B cell (primary cell): ENCODE results near the gene DPP4. TPM values are rescaled to one million over a fixed set of nuclear protein-coding genes. Genes with fewer than 3 reads are reported as not detected.

Experiments used
- ATAC-seq: fragments of 200-7000 bp; cut with Tn5 transposase; one replicate; pipeline ENCODE4 v1.10.0; 2021; ENCODE audit warnings: low read depth, mild to moderate bottlenecking, moderate number of reproducible peaks, moderate library complexity
- CTCF ChIA-PET: fragments of 350-600 bp; sonication (Branson Sonifier 250); formaldehyde crosslinking; loops from one replicate; lab custom pipeline; 2021; ENCODE audit warnings: antibody characterized with exemption, inconsistent platforms; lab: Charles Lee
- POLR2A ChIA-PET: fragments of 350-600 bp; sonication (Branson Sonifier 250); formaldehyde crosslinking; loops from one replicate; lab custom pipeline; 2021; ENCODE audit warnings: antibody characterized with exemption; lab: Charles Lee
- DNase-seq: peaks from one replicate; pipeline ENCODE4 v3.0.0; 2013
- H2AFZ ChIP-seq: 2 replicates; pipeline ENCODE4 v1.6.1; 2012; ENCODE audit warnings: mild to moderate bottlenecking, low read depth, low read length; ENCODE audit not compliant: insufficient read depth, poor library complexity, severe bottlenecking
- H3K27ac ChIP-seq, 2 donors: 1 replicate in 1 of 2; 2 replicates in 1 of 2; pipeline ENCODE4 v1.5.1; 2012 to 2013; ENCODE audit warnings: low read length in 2 of 2, mild to moderate bottlenecking in 2 of 2, moderate library complexity in 1 of 2
- H3K27me3 ChIP-seq, 4 experiments: fragments of 200-600 bp in 1 of 4; sonication (generic) in 1 of 4; replicated peaks in 1 of 4; 1 replicate in 2 of 4; 2 replicates in 2 of 4; pipeline versions ENCODE4 v1.6.1 to v1.7.0; 2013 to 2016; ENCODE audit warnings: low read length in 3 of 4, mild to moderate bottlenecking in 2 of 4, mixed read lengths in 1 of 4, moderate library complexity in 1 of 4; ENCODE audit not compliant: insufficient read depth in 4 of 4, control insufficient read depth in 3 of 4; ENCODE audit errors: control extremely low read depth in 1 of 4
- H3K36me3 ChIP-seq, 2 experiments: replicated peaks in 1 of 2; 1 replicate in 1 of 2; 2 replicates in 1 of 2; pipeline versions ENCODE4 v1.6.1 to v1.7.1; 2013; ENCODE audit warnings: low read length in 1 of 2; ENCODE audit not compliant: insufficient read depth in 2 of 2, control insufficient read depth in 1 of 2; ENCODE audit errors: control extremely low read depth in 1 of 2, extremely low read depth in 1 of 2
- H3K4me1 ChIP-seq, 2 donors: fragments of 200-600 bp in 1 of 2; sonication (generic) in 1 of 2; 1 replicate in 1 of 2; 2 replicates in 1 of 2; pipeline versions ENCODE4 v1.5.1 to v1.6.1; 2013 to 2017; ENCODE audit warnings: low read length in 2 of 2; ENCODE audit not compliant: control insufficient read depth in 2 of 2, insufficient read depth in 2 of 2
- H3K4me2 ChIP-seq: replicated peaks from 2 replicates; pipeline ENCODE3; 2012; ENCODE audit warnings: mild to moderate bottlenecking, low read depth, low read length; ENCODE audit not compliant: poor library complexity, severe bottlenecking
- H3K4me3 ChIP-seq, 5 experiments: fragments of 200-600 bp in 1 of 5; sonication (generic) in 1 of 5; 1 replicate in 3 of 5; 2 replicates in 2 of 5; pipeline versions ENCODE4 v1.5.1 to v1.7.0; 2011 to 2016; ENCODE audit warnings: low read length in 4 of 5, mild to moderate bottlenecking in 4 of 5, low read depth in 2 of 5, control low read depth in 1 of 5, moderate library complexity in 1 of 5; ENCODE audit not compliant: insufficient read depth in 1 of 5; ENCODE audit errors: control extremely low read depth in 1 of 5, extremely low read depth in 1 of 5
- H3K79me2 ChIP-seq: fragments of 200-600 bp; sonication (generic); one replicate; pipeline ENCODE4 v1.6.0; 2016; ENCODE audit warnings: low read length; ENCODE audit not compliant: control insufficient read depth, insufficient read depth
- H3K9ac ChIP-seq: fragments of 200-600 bp; sonication (generic); 2 replicates; pipeline ENCODE4 v1.6.1; 2017; ENCODE audit warnings: mild to moderate bottlenecking, low read length, moderate library complexity
- H3K9me3 ChIP-seq, 3 donors: one replicate each; pipeline versions ENCODE4 v1.6.1 to v1.7.1; 2013; ENCODE audit warnings: low read length in 2 of 3; ENCODE audit not compliant: control insufficient read depth in 2 of 3, insufficient read depth in 1 of 3; ENCODE audit errors: control extremely low read depth in 1 of 3
- H4K20me1 ChIP-seq: 2 replicates; pipeline ENCODE4 v1.6.0; 2012; ENCODE audit warnings: mild to moderate bottlenecking, low read length; ENCODE audit not compliant: insufficient read depth, control insufficient read depth, poor library complexity, severe bottlenecking
- H3K27ac Mint-ChIP-seq: one replicate; pipeline ENCODE4 v1.8.0; 2021; ENCODE audit warnings: mixed read lengths
- H3K27me3 Mint-ChIP-seq: one replicate; pipeline ENCODE4 v1.8.0; 2021; ENCODE audit warnings: mixed read lengths
- H3K4me1 Mint-ChIP-seq: one replicate; pipeline ENCODE4 v1.8.0; 2021; ENCODE audit warnings: mixed read lengths
- H3K4me3 Mint-ChIP-seq: one replicate; pipeline ENCODE4 v1.8.0; 2021; ENCODE audit warnings: mixed read lengths
- H3K9me3 Mint-ChIP-seq: one replicate; pipeline ENCODE4 v1.8.0; 2022; ENCODE audit warnings: mixed read lengths; ENCODE audit not compliant: insufficient read depth
- EZH2 ChIP-seq: IDR thresholded peaks from 2 replicates; pipeline ENCODE4 v1.6.1; 2012; ENCODE audit warnings: borderline replicate concordance, low read depth, mild to moderate bottlenecking, moderate library complexity, low read length; ENCODE audit not compliant: insufficient read depth, poor library complexity, severe bottlenecking
- WGBS: methylation state at CpG from one replicate; pipeline ENCODE4 v1.1.5; 2013; ENCODE audit warnings: missing lambda C conversion rate; ENCODE audit not compliant: insufficient coverage; 5-methylcytosine and 5-hydroxymethylcytosine counted together
- intact Hi-C: fragments of 100-400 bp; cut with micrococcal nuclease; formaldehyde crosslinking; loops from one replicate; pipeline ENCODE4 v1.10.0; 2022
- polyA plus RNA-seq: library from polyadenylated mRNA; depleted of rRNA; stranded (reverse); fragments of >200 nt; gene quantifications from 2 replicates; pipeline ENCODE4 v1.2.3, GENCODE V29; 2012
- total RNA-seq, 2 donors: library from RNA; stranded (reverse); fragments of 120-200 nt in 1 of 2; gene quantifications; 1 replicate in 1 of 2; 2 replicates in 1 of 2; pipeline versions ENCODE4 v1.2.3 to v1.2.4, GENCODE V29; 2013 to 2022
- TF ChIP-seq, protein P1 (sequence below): fragments of 200-600 bp; IDR thresholded peaks from one replicate; pipeline ENCODE4 v1.8.0; 2022; ENCODE audit warnings: antibody characterized with exemption, mild to moderate bottlenecking

DPP4 gene
- total and polyA plus RNA-seq, 2 donors (not counting 1 experiment from before 2014, with no cell fraction given): 0.18 to 1.2 TPM

DNA sequence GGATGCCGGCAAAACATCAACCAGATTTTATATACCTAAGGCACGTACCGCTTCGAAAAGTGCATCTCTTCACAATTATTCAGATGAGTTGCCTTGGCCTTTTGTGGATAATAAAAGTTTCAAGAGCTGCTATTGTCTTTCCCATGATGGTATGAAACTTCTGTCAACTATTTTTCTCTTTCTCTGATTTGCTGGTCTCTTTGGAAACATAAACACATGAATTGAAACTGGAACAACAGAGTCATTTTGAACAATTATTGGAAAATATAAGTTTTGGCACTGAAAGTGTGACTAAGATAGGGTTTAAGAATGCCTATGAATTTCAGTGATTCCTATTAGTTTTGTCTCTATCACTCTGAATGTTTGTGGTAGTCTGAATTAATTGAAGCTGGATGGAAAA, 109.9 kb downstream of the DPP4 start:
- CTCF ChIA-PET: no interaction called here

DNA sequence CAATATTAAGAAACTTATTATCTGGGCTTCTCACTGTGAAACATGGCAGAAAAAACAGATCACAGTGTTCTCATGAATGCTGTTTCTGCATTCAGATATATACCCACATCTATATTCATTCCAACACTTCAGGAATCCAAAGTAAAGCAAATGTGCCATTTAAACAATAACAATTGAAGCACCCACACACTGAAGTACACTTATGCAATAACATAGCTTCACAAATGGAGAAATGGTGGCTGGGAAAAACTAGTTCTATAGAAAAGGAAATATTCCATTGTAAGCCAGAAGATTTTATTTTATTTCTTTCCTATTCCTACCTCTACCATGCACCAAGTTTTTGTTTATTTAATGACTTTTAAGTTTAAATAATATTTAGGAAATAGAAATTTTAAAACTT, 111.9 kb downstream of the DPP4 start:
- Histone ChIP-seq H3K27ac (no peak overlapping the region), H3K4me3 (no peak overlapping the region), H3K4me1 (no peaks in the 10 kb centered on the region), H3K27me3 (no peaks in the 10 kb centered on the region), H4K20me1 (no peaks in the 10 kb centered on the region), H3K9ac (no peak overlapping the region), H3K4me2 (no peak overlapping the region), H3K36me3 (no peaks in the 10 kb centered on the region), H3K9me3 (no peaks in the 10 kb centered on the region), H3K79me2 (no peaks in the 10 kb centered on the region), H2AFZ (no peak overlapping the region)
- DNase-seq (no peak), ATAC-seq (no peak)
- peaks cover 4% of the 10 kb centered on the region for H3K27me3 Mint-ChIP-seq
- CTCF ChIA-PET: no interaction called here
- no peaks in the 10 kb centered on the region for H3K9me3 Mint-ChIP-seq
- intact Hi-C loops: no loop called here
- POLR2A ChIA-PET: no interaction called here
- H3K27ac Mint-ChIP-seq: no peak overlapping the region
- no peaks in the 10 kb centered on the region for H3K4me1 Mint-ChIP-seq
- no peak for TF ChIP-seq EZH2
- TF ChIP-seq, protein P1, sequence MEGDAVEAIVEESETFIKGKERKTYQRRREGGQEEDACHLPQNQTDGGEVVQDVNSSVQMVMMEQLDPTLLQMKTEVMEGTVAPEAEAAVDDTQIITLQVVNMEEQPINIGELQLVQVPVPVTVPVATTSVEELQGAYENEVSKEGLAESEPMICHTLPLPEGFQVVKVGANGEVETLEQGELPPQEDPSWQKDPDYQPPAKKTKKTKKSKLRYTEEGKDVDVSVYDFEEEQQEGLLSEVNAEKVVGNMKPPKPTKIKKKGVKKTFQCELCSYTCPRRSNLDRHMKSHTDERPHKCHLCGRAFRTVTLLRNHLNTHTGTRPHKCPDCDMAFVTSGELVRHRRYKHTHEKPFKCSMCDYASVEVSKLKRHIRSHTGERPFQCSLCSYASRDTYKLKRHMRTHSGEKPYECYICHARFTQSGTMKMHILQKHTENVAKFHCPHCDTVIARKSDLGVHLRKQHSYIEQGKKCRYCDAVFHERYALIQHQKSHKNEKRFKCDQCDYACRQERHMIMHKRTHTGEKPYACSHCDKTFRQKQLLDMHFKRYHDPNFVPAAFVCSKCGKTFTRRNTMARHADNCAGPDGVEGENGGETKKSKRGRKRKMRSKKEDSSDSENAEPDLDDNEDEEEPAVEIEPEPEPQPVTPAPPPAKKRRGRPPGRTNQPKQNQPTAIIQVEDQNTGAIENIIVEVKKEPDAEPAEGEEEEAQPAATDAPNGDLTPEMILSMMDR: no peak
- H3K4me3 Mint-ChIP-seq: no peak overlapping the region

More for the DNA sequence above, 109.9 kb downstream of the DPP4 start:
- Histone ChIP-seq H3K4me2 (no peak overlapping the region), H3K9ac (no peak overlapping the region), H3K9me3 (no peaks in the 10 kb centered on the region), H3K36me3 (no peaks in the 10 kb centered on the region), H4K20me1 (no peaks in the 10 kb centered on the region), H3K27me3 (no peaks in the 10 kb centered on the region), H3K4me3 (no peak overlapping the region), H3K79me2 (no peaks in the 10 kb centered on the region), H3K27ac (no peak overlapping the region), H2AFZ (no peak overlapping the region), H3K4me1 (no peaks in the 10 kb centered on the region)
- ATAC-seq (no peak), DNase-seq (no peak)
- H3K9me3 Mint-ChIP-seq: no peaks in the 10 kb centered on the region
- intact Hi-C loops: no loop called here
- no peaks in the 10 kb centered on the region for H3K4me1 Mint-ChIP-seq
- no peak overlapping the region for H3K27ac Mint-ChIP-seq
- H3K4me3 Mint-ChIP-seq: no peak overlapping the region
- POLR2A ChIA-PET: no interaction called here
- TF ChIP-seq EZH2: no peak
- TF ChIP-seq, protein P1: no peak
- no CpG with 5 or more reads among the region's 4 CpGs for WGBS
- H3K27me3 Mint-ChIP-seq: peaks cover 4% of the 10 kb centered on the region
